Jurkat, Clone E6-1 (cell line): ENCODE measurements around the gene PKNOX2.

Experiments
- DNase-seq: peaks from one replicate; pipeline ENCODE4 v3.0.0-alpha.2; 2011; ENCODE audit warnings: low read depth, low spot score
- H3K4me3 ChIP-seq: 2 replicates; pipeline ENCODE4 v1.5.1; 2011; ENCODE audit warnings: mild to moderate bottlenecking, low read length, control low read depth, moderate library complexity

The PKNOX2 gene

GRCh38 chr11:125224391-125225021 lies 60.0 kb downstream of the PKNOX2 start:
- no peak overlapping the region for H3K4me3 ChIP-seq
- DNase-seq = no peak

DNA sequence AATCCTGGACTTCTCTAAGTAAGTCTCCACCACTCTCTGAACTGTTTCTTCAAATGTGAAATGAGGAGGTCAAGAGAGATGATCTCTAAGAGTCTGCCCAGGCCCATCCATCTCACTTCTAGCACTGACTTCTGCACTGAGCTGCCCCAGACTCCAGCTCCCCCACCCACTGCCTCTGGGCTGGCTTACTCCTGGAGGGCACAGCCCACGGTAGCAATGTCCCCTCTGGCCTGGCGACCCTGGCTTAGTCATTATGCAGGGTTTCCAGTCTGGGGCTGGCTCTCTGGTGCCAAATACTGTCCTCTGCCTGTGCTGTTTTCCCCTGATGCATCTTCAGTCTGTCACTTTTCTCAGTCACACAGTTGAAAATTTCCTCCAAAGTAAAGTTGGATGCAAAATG lies 60.9 kb downstream of the PKNOX2 start:
- DNase-seq = no peak

DNA sequence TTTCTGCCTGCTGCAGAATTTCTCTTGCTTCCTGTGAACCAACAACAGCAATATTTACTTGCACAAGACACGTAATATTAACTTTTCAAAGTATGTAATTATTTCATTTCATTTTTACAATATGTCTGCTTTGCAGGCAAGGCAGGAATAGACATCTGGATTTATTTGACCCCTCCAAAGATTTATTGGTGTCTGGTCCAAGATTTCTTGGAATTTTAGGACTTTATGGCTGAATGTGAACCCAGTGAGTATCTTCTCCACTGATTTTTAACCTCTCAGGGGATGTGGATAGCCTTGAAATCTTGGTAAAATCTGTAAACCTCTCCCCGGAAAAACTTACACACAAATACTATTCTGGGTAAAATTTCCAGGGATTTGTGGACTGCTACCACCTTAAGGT lies 61.5 kb downstream of the PKNOX2 start:
- no peak overlapping the region for H3K4me3 ChIP-seq
- DNase-seq = no peak

More for the DNA sequence above, 60.9 kb downstream of the PKNOX2 start:
- no peak overlapping the region for H3K4me3 ChIP-seq

GRCh38 chr11:125226706-125227105 lies 62.2 kb downstream of the PKNOX2 start:
- no peak overlapping the region for H3K4me3 ChIP-seq
- DNase-seq = no peak

- DNase-seq = no peak
- no peak overlapping the region for H3K4me3 ChIP-seq
Measured at GRCh38 chr11:125227151-125227550, 62.6 kb downstream of the PKNOX2 start.

DNA sequence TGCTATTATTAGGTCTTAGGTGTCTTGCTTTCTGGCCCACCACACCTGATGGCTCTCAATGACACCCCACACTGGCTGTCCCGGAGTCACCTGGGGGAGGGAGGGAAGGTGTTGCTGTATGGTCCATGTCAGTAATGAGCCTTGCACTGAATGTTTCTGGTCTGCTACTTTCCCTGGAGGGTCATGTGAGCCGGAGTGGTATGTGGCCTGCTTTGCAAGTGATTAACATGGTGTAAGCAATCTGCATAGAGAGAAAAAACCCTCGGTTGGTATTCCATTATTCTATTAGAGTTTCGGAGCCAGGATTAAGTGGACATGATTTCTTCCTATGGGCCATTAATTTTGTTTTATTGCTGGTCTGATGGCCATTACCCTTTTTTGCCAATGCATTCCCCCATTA lies 63.9 kb downstream of the PKNOX2 start:
- no peak for DNase-seq
- no peak overlapping the region for H3K4me3 ChIP-seq

GRCh38 chr11:125228993-125229392 lies 64.4 kb downstream of the PKNOX2 start:
- DNase-seq = no peak
- H3K4me3 ChIP-seq = no peak overlapping the region

- DNase-seq = no peak
- H3K4me3 ChIP-seq = no peak overlapping the region
Measured at GRCh38 chr11:125229916-125230315, 65.4 kb downstream of the PKNOX2 start.

GRCh38 chr11:125233116-125233515 lies 68.6 kb downstream of the PKNOX2 start:
- H3K4me3 ChIP-seq = no peak overlapping the region
- DNase-seq = no peak

DNA sequence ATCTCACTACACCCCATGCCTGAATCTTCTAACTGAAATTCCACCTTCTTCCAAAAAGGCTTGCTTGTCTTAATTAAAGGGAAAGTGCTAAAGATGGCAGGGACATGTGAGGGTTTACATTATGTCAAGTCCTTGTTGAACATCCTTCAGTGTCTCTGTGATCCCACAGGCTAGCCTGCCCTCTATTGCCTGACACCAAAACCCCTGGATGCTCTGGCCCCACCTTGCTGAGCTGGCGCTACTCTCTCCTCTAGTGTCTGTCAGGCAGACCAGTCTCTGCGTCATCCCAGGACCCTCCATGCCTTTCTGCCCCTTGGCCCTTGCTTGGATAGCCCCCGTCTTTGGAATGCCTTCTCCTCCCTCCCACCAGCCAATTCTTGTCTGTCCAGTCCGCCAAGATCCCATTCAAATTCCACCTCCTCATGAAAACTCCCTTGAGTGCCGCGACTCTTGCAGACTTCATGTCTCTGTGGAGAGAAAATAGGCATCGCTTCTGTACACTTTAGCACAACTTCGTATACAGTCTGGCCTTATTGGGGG lies 69.3 kb downstream of the PKNOX2 start:
- no peak overlapping the region for H3K4me3 ChIP-seq
- DNase-seq = no peak

- no peak overlapping the region for H3K4me3 ChIP-seq
- no peak for DNase-seq
Measured at GRCh38 chr11:125235071-125235471, 70.5 kb downstream of the PKNOX2 start.

DNA sequence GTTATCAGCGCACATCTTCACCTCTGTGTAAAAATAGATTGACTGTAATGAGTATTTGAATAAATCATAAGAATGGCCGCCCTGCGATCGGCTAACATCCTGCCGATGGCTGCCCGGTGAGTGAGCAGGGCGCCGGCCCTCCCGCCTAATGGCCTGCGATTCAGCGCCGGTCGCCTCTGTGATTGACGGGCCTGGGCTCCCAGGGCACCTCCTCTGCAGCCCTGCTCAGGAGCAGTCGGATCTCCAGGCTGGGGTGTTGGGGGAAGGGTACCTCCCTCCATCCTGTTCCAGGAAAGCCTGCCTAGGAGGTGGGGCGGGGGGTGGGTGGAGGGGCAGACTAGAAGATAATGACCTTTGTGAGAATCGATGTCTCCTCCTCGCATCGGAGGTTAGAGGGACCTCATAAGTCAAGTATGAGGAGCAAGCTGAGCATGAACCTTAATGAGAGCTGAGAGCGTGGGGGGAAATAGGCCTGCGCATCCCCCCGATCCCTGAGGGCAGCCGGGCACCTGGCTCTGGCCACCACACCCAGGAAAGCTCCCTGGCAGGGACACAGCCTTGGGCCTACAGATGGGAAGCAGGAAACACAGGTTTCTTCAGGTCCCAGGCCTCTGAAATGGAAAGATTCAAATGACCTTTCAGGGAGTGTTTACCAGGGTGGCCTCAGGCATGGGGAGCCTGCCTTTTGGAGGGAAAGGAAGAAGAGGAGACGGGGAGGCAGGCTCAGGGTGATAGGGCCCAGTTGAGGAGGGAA lies 71.7 kb downstream of the PKNOX2 start:
- H3K4me3 ChIP-seq = no peak overlapping the region
- DNase-seq = no peak

DNA sequence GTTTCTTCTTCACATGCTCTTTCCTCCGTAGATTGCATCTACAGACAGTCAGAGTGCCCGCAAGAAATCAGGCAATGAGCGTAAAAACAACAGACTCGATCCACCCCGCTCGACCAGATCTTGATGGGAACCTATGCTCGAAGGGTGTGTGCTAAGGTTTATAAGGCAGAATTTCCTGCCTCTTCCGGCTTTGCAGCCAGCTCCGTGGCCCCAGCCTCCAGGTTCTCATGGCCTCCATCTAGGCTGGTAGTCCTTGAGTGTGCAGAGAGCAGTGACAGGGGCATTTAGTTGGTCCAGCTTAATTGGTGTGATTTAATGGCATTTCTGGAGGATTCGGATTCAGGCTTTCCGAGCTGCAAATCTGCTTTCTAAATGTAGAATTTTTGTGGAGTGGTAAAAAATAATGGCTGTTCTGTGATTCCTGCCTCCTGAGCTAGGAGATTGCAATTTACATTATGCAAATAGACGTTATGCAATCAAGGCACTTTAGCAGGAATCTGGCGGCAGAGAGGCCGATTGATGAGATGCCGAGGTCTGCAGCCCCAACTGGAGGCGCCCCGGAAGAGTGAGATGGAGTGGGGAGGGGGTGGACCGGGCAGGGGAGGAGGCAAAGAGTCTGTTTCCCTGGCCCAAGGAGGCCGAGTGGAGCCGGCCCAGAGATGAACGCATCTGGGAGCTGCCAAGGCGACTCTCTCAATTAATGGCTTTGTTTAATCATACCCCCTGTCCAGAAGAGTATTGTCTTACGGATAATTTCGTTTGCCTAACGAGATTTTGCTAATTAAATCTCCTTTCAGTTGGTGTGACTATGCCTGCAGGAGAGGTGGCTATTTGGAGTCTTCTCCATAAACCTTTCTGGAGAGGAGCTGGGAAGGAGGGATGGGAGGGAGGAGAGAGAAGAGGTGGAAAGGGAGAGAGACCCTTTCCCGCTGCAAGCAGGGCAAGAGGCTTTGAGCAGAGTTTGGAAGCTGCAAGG lies 75.3 kb downstream of the PKNOX2 start:
- no peak for DNase-seq
- no peak overlapping the region for H3K4me3 ChIP-seq

DNA sequence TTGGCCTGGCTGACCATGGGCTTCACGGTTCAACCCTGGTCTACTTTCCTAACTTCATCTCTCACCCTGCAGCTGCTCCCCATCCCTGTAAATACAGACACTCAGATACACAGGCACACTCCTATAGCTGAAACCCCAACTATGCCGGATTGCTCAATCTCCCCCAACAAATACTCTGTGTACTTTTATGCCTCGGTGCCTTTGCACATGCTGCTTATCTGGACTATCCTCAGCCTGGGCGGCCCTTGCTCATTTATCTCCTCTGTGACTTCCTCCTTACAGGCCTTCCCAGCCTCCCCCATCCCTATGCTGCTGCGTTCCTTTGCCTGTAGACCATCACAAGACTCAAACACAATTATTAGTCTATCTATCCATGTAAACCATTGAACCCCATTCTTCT lies 76.6 kb downstream of the PKNOX2 start:
- H3K4me3 ChIP-seq = no peak overlapping the region

GRCh38 chr11:125242141-125242775 lies 77.7 kb downstream of the PKNOX2 start:
- no peak overlapping the region for H3K4me3 ChIP-seq
- DNase-seq = no peak

More for the DNA sequence above, 76.6 kb downstream of the PKNOX2 start:
- DNase-seq = no peak

GRCh38 chr11:125244166-125244565 lies 79.6 kb downstream of the PKNOX2 start:
- no peak overlapping the region for H3K4me3 ChIP-seq
- no peak for DNase-seq

DNA sequence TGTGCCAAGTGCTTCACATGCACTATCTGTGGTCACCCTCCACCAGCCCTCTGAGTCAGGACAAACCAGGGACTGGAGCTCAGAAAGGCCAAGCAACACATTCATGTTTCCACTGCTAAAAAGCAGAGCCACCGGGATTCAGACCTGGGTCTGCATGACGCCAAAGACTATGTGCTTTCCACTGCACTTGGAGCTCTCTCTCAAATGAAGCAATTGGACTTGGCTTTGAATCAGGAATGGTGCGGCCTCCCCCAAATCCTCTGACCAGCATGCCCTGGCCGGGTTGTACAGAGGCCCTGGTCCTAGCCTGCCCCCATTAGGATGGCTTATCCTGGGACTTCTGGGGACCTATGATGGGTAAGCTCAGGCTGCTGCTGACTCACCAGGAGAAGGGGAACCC lies 80.7 kb downstream of the PKNOX2 start:
- DNase-seq = no peak
- no peak overlapping the region for H3K4me3 ChIP-seq

- no peak overlapping the region for H3K4me3 ChIP-seq
- DNase-seq = no peak
Measured at GRCh38 chr11:125247431-125247830, 82.9 kb downstream of the PKNOX2 start.
